KG1 (cell line): Measurements from ENCODE around the gene CLIP3.

Experiments
- DNase-seq: peaks from one replicate; lab custom pipeline; 2025; lab: John Stamatoyannopoulos, UW

Gene CLIP3

DNA sequence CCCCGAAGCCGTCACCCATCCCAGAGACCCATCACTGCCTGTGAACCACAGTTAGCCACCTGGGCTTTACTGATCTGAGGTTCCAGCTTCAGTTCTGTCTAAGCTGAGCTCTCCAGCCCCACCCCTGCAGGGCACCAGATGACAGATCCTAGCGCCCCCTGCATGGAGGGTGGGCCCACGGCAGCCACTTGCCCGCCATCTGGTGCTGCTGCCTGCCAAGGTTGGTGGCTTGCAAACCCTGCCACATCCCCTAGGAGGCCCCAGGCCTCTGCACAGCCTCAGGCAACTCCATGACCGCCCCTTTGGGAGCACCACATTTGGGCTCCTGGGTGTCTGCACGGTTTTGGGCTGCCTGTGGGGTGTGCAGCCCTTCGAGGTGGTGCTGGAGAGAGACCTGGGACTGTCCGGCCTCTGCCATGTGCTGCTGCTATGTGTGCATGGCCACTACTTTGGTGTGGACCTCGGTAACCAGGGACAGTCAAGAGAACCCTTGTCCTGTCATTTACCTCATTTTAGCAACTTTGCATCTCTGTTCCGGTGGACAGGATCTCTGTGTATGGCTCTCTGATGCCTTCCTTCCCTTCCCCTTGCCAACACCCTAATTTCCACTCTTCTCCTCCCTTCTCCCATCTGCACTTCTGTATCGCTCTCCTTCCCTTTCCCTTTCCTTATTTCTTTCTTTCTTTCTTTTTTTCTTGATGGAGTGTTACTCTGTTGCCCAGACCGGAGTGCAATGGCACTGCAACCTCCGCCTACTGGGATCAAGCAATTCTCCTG, 55.0 kb downstream of the CLIP3 start:
- no peak for DNase-seq

DNA sequence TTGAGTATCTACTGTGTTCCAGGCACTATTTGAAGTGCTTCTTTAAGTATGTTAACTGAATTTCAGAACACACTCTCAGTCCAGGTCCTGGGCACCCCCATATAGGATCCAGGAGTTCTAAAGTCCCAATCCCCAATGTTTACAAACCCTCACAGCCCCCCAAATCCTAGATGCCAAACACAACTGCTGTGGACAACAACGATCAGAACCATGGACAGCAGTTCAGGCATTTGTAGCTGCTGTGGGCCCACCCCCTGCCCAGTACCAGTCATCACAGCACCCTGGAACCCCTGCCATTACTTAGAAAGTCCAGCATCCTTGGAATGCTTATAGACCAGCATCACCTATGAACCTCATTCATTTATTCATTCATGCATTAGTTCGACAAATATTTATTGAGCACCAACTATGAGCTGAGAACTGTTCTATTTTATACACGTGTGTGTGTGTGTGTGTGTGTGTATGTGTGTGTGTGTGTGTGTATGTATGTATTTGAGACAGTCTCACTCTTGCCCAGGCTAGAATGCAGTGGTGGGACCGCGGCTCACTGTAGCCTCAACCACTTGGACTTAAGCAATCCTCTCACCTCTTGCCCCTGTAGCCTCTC, 57.0 kb downstream of the CLIP3 start:
- DNase-seq: no peak

DNA sequence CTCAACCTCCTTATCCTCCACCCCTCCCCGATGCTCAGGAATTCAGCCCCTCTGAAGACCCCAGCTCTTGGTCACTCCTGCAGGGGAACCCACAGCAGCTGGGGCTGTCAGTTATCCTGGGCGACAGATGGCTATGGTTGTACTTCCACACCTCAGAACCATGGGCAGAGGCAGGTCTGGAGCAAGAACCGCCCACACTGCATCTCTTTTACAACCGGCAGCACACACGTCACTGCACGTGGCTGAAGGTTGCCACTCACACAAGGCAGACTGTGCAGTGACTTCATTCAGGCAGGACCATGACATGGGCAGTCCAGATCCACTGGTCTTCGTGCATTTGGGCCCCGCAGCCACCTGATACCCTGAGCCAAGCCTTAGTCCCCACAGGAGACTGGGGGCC, 59.2 kb downstream of the CLIP3 start:
- no peak for DNase-seq

DNA sequence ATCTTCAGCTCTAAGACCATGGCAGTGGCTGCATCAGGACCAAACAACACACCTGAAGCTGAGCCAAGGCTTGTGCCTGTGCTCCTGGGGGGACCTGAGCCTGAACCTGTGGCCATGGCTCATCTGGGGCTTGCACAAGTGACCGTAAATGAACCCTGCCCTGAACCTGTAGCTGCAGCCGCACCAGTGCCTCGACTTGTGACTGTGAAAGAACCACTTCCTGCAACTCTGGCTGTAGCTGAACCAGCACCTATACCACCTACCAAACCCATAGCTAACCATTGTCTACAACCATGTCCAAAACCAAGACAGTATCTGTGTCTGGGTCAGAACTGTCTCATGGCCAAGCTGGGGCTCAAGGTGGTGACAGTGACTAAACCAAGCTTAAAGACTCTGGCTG, 65.9 kb downstream of the CLIP3 start:
- no peak for DNase-seq
